GM12872 (cell line): ENCODE results near the gene RHOT1.

ENCODE experiments used
- CTCF ChIP-seq: IDR thresholded peaks from 3 replicates; pipeline ENCODE4 v1.5.1; 2011; ENCODE audit warnings: low read depth, mild to moderate bottlenecking, low read length, moderate library complexity; ENCODE audit not compliant: insufficient read depth

RHOT1 gene

GRCh38 chr17:32142038-32142856 lies at the start of gene RHOT1:
Gene RHOT1 (plus strand): TSS chr17:32142502. CDS start chr17:32142693, 191 bp downstream.
- TF ChIP-seq CTCF = peak; percentile 76

- TF ChIP-seq CTCF = no peak
Measured at GRCh38 chr17:32099686-32100085, 42.6 kb upstream of the RHOT1 start.

GRCh38 chr17:32100971-32101631 lies 41.2 kb upstream of the RHOT1 start:
- TF ChIP-seq CTCF = no peak

- TF ChIP-seq CTCF = no peak
Measured at GRCh38 chr17:32102172-32102571, 40.1 kb upstream of the RHOT1 start.

GRCh38 chr17:32102646-32103186 lies 39.6 kb upstream of the RHOT1 start:
- no peak for TF ChIP-seq CTCF

GRCh38 chr17:32103476-32104113 lies 38.7 kb upstream of the RHOT1 start:
- TF ChIP-seq CTCF = no peak

- no peak for TF ChIP-seq CTCF
Measured at GRCh38 chr17:32104158-32104557, 38.1 kb upstream of the RHOT1 start.
